ENCODE measurements around the gene MAPK12. TPM values are rescaled to one million over a fixed set of nuclear protein-coding genes. Genes with fewer than 3 reads are reported as not detected.
A peak's percentile ranks its signal among the peaks of the same experiment; 100 is the strongest.

Gene MAPK12
- total RNA-seq, 1 donor from 2014 or later: 63.3 TPM

DNA sequence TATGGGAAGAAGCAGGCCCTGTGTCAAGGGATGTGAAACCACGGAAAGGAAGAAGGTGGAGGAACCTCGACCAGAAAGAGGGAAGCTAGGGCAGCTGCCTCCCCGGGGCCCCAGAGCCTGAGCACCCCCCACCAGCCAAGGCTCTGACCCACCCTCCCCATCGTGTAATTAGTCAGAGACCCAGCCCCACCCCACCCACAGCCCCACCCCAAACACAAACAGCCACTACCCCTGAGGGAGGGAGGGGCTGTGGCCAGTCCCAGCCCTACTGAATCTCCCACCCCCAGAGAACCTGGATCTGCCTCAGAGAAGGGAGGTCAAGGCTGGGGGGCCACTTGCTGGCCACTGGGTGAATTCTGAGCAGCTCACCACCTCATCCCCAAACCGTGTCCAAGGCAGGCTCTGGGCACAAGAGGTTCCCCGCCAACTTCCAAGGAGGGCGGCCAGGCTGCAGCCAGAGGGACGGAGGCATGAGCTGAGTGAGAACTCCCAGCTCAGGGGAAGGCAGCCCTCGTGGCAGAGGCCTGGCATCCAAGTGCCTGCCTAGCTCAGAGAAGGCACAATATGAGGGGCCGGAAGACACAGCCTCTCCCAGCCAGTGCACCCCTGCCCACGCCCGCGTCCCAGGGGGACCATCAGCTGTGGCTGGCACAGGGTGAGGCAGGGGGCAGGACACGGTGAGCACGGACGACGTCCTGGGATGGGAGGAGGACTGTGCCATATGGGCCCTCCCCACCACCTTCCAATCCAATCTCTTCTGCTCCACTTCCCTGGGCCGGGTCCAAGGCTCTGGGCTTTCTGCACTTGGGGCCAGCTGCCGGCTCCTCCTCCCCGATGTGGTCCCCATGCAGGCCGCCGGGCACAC, 43.3 kb upstream of the MAPK12 start:
- DNase-seq (ENCODE audit: low spot score in 2 of 2, unreplicated experiment in 2 of 2): no peak
- Mint-ChIP-seq H3K27ac (peak overlapping the region; percentile 99), H3K36me3 (no peaks in the 10 kb centered on the region), H3K4me3 (peak overlapping the region; percentile 90), H3K27me3 (ENCODE audit: low read depth) (no peaks in the 10 kb centered on the region), H3K4me1 (peaks cover 62% of the 10 kb centered on the region), H3K9me3 (no peaks in the 10 kb centered on the region)
- no peak for TF ChIP-seq CTCF (IDR thresholded peaks at IDR 0.05; ENCODE audit: unreplicated experiment)

GRCh38 chr22:50303848-50304527, 42.5 kb upstream of the MAPK12 start:
- no peaks in the 10 kb centered on the region for H3K9me3 Mint-ChIP-seq
- H3K4me3 Mint-ChIP-seq: peak overlapping the region; percentile 90
- H3K27me3 Mint-ChIP-seq (ENCODE audit: low read depth): no peaks in the 10 kb centered on the region
- H3K36me3 Mint-ChIP-seq: no peaks in the 10 kb centered on the region
- peak overlapping the region; percentile 95 for H3K27ac Mint-ChIP-seq
- DNase-seq (ENCODE audit: low spot score in 2 of 2, unreplicated experiment in 2 of 2): no peak
- H3K4me1 Mint-ChIP-seq: peaks cover 60% of the 10 kb centered on the region
- no peak for TF ChIP-seq CTCF (IDR thresholded peaks at IDR 0.05; ENCODE audit: unreplicated experiment)

DNA sequence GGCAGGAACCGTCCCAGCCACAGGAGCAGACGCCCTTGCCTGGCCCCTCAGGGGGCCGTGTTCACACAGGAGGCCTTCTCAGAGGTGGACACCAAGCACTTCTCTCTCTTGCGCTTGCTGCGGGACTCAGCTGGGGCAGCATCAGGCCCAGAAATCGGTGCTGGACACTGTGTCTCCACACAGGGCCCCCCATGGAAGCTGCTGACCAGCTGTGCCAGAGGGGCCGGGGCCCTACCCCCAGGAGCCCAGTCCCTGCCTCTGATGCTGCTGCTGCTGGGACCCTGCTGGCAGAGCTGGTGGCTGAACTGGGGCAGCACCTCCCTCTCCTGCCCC, 42.0 kb upstream of the MAPK12 start:
- Mint-ChIP-seq H3K4me1 (peaks cover 58% of the 10 kb centered on the region), H3K9me3 (no peaks in the 10 kb centered on the region), H3K4me3 (peak overlapping the region; percentile 90), H3K27ac (peak overlapping the region; percentile 95), H3K36me3 (no peaks in the 10 kb centered on the region), H3K27me3 (ENCODE audit: low read depth) (no peaks in the 10 kb centered on the region)
- DNase-seq (ENCODE audit: low spot score in 2 of 2, unreplicated experiment in 2 of 2): no peak
- no peak for TF ChIP-seq CTCF (IDR thresholded peaks at IDR 0.05; ENCODE audit: unreplicated experiment)

DNA sequence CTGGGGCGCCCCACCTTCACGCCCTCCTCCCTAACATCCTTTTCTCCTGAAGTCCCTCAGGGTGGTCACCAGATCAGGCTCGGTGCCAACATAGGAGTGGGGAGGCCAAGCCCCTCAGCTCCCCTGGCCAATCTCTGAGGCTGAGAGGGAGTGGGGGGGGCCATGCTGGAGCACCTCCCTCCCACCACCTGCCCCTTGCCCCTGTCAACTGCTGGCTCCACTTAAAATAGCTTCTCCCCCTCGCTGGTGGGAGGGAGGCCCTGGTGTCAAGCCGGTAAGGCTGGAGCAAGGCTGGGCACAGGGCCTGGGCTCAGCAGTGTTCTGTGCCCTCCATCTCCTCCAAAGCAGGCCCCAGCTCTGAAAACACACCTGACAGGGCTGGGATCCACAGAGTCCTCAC, 41.1 kb upstream of the MAPK12 start:
- Mint-ChIP-seq H3K27ac (peak overlapping the region; percentile 87), H3K36me3 (no peaks in the 10 kb centered on the region), H3K27me3 (ENCODE audit: low read depth) (no peaks in the 10 kb centered on the region), H3K4me3 (peak overlapping the region; percentile 90), H3K9me3 (no peaks in the 10 kb centered on the region), H3K4me1 (peaks cover 66% of the 10 kb centered on the region)
- DNase-seq (ENCODE audit: low spot score in 2 of 2, unreplicated experiment in 2 of 2): no peak
- no peak for TF ChIP-seq CTCF (IDR thresholded peaks at IDR 0.05; ENCODE audit: unreplicated experiment)

DNA sequence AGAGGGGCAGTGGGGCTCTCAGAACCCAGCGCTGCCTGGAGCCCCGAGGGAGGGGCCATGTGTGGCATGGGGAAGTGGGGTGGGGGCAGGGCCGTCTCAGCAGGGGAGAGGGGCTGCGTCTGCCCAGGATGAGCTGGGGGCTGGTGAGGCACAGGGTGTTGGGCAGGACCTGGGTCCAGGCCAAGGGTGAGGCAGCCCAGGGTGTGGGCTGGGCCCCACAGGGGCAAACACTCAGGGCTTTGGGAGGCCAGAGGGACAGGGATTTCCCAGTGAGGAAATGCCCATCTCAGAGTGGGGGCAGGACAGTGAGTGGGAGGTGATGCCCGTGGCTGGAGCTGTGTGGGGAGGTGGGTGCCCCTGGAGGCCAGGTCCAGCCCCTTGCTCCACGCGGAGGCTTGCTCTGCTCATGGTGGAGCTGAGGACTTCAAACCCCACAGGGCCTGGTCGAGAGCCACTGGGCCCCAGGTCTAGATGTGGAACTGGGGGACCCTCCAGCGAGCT, 40.6 kb upstream of the MAPK12 start:
- Mint-ChIP-seq H3K27ac (peak overlapping the region; percentile 81), H3K9me3 (no peaks in the 10 kb centered on the region), H3K4me1 (peaks cover 71% of the 10 kb centered on the region), H3K36me3 (no peaks in the 10 kb centered on the region), H3K4me3 (peak overlapping the region; percentile 34), H3K27me3 (ENCODE audit: low read depth) (no peaks in the 10 kb centered on the region)
- TF ChIP-seq CTCF (IDR thresholded peaks at IDR 0.05; ENCODE audit: unreplicated experiment): no peak
- no peak for DNase-seq (ENCODE audit: low spot score in 2 of 2, unreplicated experiment in 2 of 2)
